Astrocyte of the spinal cord (primary cell): ENCODE results near the gene ARHGAP26.
"Not testable (repeated sequence)": the region's sequence is repeated elsewhere in the genome, so short reads cannot be mapped to it uniquely, and the experiment has no call there.

ENCODE experiments used
- DNase-seq: peaks from one replicate; pipeline ENCODE4 v3.0.0; 2011; ENCODE audit warnings: low read depth, low spot score
- H3K4me3 ChIP-seq: 2 replicates; pipeline ENCODE4 v1.5.1; 2011; ENCODE audit warnings: low read depth, mild to moderate bottlenecking, low read length, moderate library complexity
- CTCF ChIP-seq: IDR thresholded peaks from 2 replicates; pipeline ENCODE4 v1.5.1; 2012; ENCODE audit warnings: low read depth, mild to moderate bottlenecking, low read length, inconsistent platforms
- in situ Hi-C: cut with HindIII; loops from 2 replicates; pipeline ENCODE4 v1.10.0; 2017; ENCODE audit warnings: low sequenced_read_pairs

ARHGAP26 gene

GRCh38 chr5:143080982-143081381 is 310.8 kb downstream of the ARHGAP26 start:
- in situ Hi-C loops = no loop called here
- DNase-seq = no peak
- H3K4me3 ChIP-seq = no peak overlapping the region
- TF ChIP-seq CTCF = no peak

GRCh38 chr5:143083006-143083405 is 312.8 kb downstream of the ARHGAP26 start:
- DNase-seq = no peak
- in situ Hi-C loops = no loop called here
- no peak for TF ChIP-seq CTCF
- no peak overlapping the region for H3K4me3 ChIP-seq

- in situ Hi-C loops = no loop called here
- DNase-seq = no peak
- TF ChIP-seq CTCF = no peak
- no peak overlapping the region for H3K4me3 ChIP-seq
These were observed 314.2 kb downstream of the ARHGAP26 start for GRCh38 chr5:143084407-143084806.

GRCh38 chr5:143085319-143085917 is 315.2 kb downstream of the ARHGAP26 start:
- no peak for DNase-seq
- no peak for TF ChIP-seq CTCF
- in situ Hi-C loops = no loop called here
- H3K4me3 ChIP-seq = no peak overlapping the region

- in situ Hi-C loops = no loop called here
- H3K4me3 ChIP-seq = no peak overlapping the region
- TF ChIP-seq CTCF = no peak
- no peak for DNase-seq
These were observed 316.4 kb downstream of the ARHGAP26 start for GRCh38 chr5:143086546-143086907.

- no peak for TF ChIP-seq CTCF
- peak; percentile 20 for DNase-seq
- H3K4me3 ChIP-seq = no peak overlapping the region
- in situ Hi-C loops = no loop called here
These were observed 316.9 kb downstream of the ARHGAP26 start for GRCh38 chr5:143086908-143087637.

- H3K4me3 ChIP-seq, in situ Hi-C loops, DNase-seq: not testable (repeated sequence)
These were observed 318.5 kb downstream of the ARHGAP26 start for GRCh38 chr5:143088702-143089101.

- DNase-seq, H3K4me3 ChIP-seq, in situ Hi-C loops: not testable (repeated sequence)
These were observed 319.9 kb downstream of the ARHGAP26 start for GRCh38 chr5:143090044-143090443.

GRCh38 chr5:143092711-143093451 is 322.7 kb downstream of the ARHGAP26 start:
- in situ Hi-C loops, DNase-seq, H3K4me3 ChIP-seq: not testable (repeated sequence)
